Heart left ventricle (tissue), 13 donors: ENCODE results near the gene RGS16.

ENCODE experiments used
- POLR2A ChIP-seq, 2 donors: fragments of 450-650 bp; IDR thresholded peaks; one replicate each; pipeline ENCODE4 v1.6.1; 2017; ENCODE audit warnings: antibody characterized with exemption in 2 of 2, mild to moderate bottlenecking in 2 of 2, moderate library complexity in 2 of 2
- TF ChIP-seq, protein P1 (sequence below), 12 donors: fragments of 200-600 bp; sonication (generic) in 4 of 12; IDR thresholded peaks; one replicate each; pipeline versions ENCODE4 v1.5.0 to v1.8.0; 2018 to 2022; ENCODE audit warnings: antibody characterized with exemption in 12 of 12, mild to moderate bottlenecking in 5 of 12
- donor health status: ischemic (EF 13 %, LVEDD 7.1; RV severe dilation, severe dysfunction).
- donor health status: DM: no; HTN: yes; CAD: no.
- donor health status: DM: no; HTN: no; CAD: no.
- donor health status: ischemic (EF 25% LVEDD 6.9; RV normal size, moderate dysfunction).
- donor health status: ischemic (EF 25% LVEDD 5.7; RV mildly dilated, moderate dysfunction).
- donor health status: ischemic (EF 35%, LVEDD 5.7; RV mildly dilated, moderate dysfunction).
- donor health status: nonischemic (EF 11% LVEDD 7.7; RV severe dilation, severe dysfunction).
- donor health status: DM: yes; HTN: yes; CAD: no.
- donor health status: PGD.
- donor health status: ischemic (EF 29% LVEDD 5.4; RV normal size, mild dysfunction).
- donor health status: nonischemic (EF 23%, LVEDD 6.1; RV moderate dilation, normal function).

GRCh38 chr1:182635871-182636270, 31.7 kb upstream of the RGS16 start:
- TF ChIP-seq, protein P1, sequence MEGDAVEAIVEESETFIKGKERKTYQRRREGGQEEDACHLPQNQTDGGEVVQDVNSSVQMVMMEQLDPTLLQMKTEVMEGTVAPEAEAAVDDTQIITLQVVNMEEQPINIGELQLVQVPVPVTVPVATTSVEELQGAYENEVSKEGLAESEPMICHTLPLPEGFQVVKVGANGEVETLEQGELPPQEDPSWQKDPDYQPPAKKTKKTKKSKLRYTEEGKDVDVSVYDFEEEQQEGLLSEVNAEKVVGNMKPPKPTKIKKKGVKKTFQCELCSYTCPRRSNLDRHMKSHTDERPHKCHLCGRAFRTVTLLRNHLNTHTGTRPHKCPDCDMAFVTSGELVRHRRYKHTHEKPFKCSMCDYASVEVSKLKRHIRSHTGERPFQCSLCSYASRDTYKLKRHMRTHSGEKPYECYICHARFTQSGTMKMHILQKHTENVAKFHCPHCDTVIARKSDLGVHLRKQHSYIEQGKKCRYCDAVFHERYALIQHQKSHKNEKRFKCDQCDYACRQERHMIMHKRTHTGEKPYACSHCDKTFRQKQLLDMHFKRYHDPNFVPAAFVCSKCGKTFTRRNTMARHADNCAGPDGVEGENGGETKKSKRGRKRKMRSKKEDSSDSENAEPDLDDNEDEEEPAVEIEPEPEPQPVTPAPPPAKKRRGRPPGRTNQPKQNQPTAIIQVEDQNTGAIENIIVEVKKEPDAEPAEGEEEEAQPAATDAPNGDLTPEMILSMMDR (IDR thresholded peaks at IDR 0.05): no peak
- no peak for TF ChIP-seq POLR2A (IDR thresholded peaks at IDR 0.05)
